ENCODE data around the gene GSG1.
"Not testable (repeated sequence)": the region's sequence is repeated elsewhere in the genome, so short reads cannot be mapped to it uniquely, and the experiment has no call there.

Gene GSG1

DNA sequence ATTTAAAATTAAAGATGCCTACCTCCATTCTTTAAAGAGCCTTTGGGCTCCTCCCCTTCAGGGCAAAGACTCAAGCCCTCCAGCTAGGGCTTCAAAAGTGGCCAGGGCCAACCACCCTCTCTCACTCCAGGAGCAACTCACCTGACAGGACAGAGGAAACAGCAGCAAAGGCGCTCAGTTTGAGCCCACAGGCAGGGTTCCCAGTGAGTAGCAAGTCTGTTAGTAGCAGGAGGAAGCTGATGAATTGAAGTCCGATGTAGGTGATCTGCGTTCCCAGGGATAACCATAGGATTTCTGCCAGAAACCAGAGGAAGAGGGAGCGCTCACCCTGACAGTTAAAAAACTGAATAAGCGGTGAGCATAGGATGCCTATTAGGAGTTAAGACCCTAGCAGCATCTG lies 15.7 kb downstream of the GSG1 start:
- DNase-seq = no peak

DNA sequence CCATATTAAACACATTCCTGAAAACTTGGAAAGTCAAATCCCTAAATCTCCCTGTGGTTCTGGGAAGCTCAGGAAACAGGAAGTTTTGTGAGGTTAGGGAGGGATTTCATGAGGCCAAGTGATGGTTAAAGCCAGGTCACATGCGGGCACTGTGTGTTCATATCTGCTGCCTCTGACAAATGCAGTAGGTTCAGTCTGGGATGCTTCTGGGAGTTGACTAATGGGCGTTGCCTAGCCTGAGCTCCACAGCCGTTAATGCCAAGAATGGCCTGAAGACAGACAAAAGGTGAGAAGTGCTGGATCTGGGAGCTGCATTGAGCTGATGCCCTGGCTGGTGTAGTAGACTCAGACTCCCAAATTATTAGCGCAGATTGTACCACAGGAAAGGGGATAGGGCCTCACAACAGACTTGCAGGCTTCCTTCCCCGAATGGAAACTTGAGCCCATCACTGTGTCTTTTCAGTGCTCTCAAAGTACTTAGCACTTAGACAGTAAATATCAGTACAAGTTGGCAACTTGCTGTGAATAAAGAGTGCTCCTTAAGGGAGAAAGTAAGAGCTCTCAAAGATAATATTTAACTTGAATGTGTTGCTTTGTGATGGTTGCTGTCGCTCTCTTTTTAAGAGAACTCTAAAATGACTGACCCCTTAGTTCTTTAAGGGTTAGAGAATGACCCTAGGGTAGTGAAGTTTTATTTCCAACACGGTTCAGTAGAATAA lies 17.3 kb downstream of the GSG1 start:
- DNase-seq = no peak

GRCh38 chr12:13084898-13085640 lies 18.4 kb downstream of the GSG1 start:
- DNase-seq = no peak

GRCh38 chr12:13083638-13084037 lies 19.8 kb downstream of the GSG1 start:
- DNase-seq = not testable (repeated sequence)

GRCh38 chr12:13082861-13083260 lies 20.6 kb downstream of the GSG1 start:
- DNase-seq = no peak

GRCh38 chr12:13080266-13080665 lies 23.2 kb downstream of the GSG1 start:
- DNase-seq = no peak

- DNase-seq = no peak
These were observed 24.0 kb downstream of the GSG1 start for GRCh38 chr12:13079440-13079906.

GRCh38 chr12:13075786-13076570 lies 27.5 kb downstream of the GSG1 start:
- DNase-seq = no peak

GRCh38 chr12:13075118-13075480 lies 28.4 kb downstream of the GSG1 start:
- DNase-seq = no peak

- DNase-seq = no peak
These were observed 28.9 kb downstream of the GSG1 start for GRCh38 chr12:13074396-13075117.

DNA sequence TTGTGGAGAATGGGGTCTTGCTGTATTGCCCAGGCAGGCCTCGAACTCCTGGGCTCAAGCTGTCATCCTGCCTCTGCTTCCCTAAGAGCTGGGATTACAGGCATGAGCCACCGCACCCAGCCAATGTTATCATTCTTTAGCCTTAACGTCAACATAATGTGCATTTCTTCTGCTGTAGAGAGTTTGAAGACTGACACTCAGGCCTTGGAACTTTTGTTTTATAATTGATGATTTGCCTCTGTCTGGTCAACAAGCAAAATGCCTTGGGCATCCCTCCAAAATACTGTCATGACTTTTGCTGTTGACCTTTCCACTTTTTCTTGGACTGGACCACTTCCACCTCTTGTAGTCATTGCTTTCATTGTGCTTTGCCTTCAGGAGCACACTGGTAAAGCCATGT lies 30.3 kb downstream of the GSG1 start:
- DNase-seq = no peak

DNA sequence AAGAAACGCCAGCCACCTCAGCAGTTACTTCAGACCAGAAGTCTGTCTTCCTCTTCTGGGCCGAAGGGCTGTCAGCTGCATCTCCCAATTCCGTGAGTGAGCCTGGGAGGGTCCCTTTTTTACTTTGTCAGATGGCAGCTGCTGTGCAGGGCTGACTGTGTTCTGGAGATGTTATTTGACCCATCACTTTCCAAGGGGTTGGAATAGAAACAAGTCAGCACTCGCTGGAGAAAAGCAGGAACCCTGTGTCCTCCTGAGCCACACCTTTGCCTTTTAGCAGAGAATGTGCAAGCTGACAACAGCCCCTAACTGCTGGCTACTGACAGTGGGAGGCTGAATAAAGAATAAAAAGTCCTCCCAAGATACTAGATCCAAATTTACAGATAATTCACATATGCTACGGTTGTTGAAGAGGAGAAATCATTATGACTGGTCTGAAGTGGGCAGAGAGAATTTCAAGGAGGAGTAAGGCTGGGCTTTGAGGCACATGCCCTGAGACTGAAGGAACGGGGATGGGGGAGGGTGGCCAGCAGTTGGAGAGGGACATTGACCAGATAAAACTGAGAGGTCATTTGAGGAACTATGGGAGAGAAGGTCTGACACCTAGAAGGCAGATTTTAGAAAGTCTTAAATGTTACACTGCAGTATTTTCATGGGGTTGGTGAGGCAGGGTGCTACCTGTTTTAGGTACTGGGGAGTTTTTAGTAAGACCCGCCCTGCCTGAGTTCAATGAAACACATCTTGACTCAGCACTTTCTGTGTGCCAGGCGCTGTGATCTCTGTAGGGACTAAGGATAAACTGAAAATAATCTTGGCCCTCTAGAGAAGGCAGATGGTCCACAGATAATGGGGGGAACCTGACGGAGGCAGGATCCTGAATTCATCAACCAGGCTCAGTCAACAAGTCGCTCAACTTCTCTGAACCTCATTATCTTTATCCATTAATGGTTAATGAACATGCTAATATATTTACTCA lies 31.9 kb downstream of the GSG1 start:
- no peak for DNase-seq

DNA sequence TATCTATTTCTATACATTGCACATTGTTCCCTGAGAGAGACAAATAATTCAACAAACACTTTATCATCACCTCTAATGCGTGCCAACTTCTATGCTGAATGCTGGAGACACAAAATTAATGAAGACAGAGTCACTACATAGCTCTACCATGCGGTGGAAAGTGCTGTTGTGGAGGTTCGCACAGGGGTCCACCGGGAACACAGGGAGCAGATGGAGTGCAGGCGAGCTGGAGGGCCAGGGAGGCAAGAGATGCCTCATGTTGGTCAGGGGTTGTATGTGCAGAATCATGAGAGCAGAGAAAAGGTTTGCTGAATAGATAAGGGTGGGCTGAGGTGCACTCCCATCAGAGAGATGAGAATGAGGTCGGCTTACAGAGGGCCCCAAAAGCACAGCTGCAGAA lies 34.1 kb downstream of the GSG1 start:
- no peak for DNase-seq

DNA sequence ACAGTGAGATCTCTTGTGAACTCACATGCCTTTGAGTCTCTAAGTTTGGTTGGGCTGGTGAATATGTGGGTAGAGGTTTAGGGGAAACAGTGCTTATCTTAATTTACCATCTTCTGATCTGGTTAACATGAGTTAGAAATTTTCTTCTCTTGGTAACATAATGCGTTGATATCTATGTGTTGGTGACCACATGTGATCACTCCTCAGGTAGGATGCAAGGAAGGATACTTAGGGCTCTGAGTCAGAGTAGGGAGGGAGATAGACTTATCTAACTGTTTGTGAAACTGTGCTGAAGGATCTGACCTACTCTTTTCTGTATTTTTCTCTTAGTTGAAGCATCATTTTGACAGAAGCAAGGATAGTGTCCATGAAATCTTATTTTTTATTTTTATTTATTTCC lies 36.1 kb downstream of the GSG1 start:
- DNase-seq = no peak

- no peak for DNase-seq
These were observed 37.0 kb downstream of the GSG1 start for GRCh38 chr12:13066459-13066858.

GRCh38 chr12:13066014-13066413 lies 37.5 kb downstream of the GSG1 start:
- DNase-seq = no peak

GRCh38 chr12:13062669-13063068 lies 40.8 kb downstream of the GSG1 start:
- DNase-seq = no peak

GRCh38 chr12:13061377-13061776 lies 42.1 kb downstream of the GSG1 start:
- DNase-seq = no peak

GRCh38 chr12:13060581-13060980 lies 42.9 kb downstream of the GSG1 start:
- DNase-seq = no peak

- not testable (repeated sequence) for DNase-seq
These were observed 49.9 kb downstream of the GSG1 start for GRCh38 chr12:13053617-13054016.

DNA sequence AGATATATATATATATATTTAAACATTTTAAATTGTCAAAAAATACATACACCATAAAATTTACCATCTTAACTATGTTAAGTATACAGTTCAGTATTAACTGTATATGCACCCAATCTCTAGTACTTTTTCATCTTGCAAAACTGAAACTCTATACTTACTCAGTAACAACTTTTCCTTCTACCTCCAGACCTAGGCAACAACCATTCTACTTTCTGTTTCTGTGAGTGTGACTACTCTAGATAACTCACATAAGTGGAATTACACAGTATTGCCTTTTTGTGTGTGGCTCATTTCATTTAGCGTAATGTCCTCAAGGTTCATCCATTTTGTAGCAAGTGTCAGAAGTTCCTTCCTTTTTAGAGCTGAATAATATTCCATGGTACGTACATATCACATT lies 51.0 kb downstream of the GSG1 start:
- DNase-seq = no peak

GRCh38 chr12:13049816-13050215 lies 53.7 kb downstream of the GSG1 start:
- no peak for DNase-seq

Measured in activated CD4-positive, CD25-positive, alpha-beta regulatory T cell treated with anti-CD3 and anti-CD28 coated beads, Interleukin-2, amount 50 U/mL, for 72 hours (primary cell).